Measurements from ENCODE around the gene HDAC9.

GRCh38 chr7:18859318-18859717, 363.8 kb downstream of the HDAC9 start:
- no peak for TF ChIP-seq ZNF8 (CRISPR knock-in tag; IDR thresholded peaks at IDR 0.05)
- no peak for TF ChIP-seq RARB (CRISPR knock-in tag; IDR thresholded peaks at IDR 0.05)
- TF ChIP-seq TOX (CRISPR knock-in tag; IDR thresholded peaks at IDR 0.05; ENCODE audit: borderline replicate concordance) = no peak
- no peak for TF ChIP-seq ZC3H10 (CRISPR knock-in tag; IDR thresholded peaks at IDR 0.05)
- no peak for TF ChIP-seq BACH2 (CRISPR knock-in tag; IDR thresholded peaks at IDR 0.05; ENCODE audit: borderline replicate concordance)
- TF ChIP-seq, protein P1, sequence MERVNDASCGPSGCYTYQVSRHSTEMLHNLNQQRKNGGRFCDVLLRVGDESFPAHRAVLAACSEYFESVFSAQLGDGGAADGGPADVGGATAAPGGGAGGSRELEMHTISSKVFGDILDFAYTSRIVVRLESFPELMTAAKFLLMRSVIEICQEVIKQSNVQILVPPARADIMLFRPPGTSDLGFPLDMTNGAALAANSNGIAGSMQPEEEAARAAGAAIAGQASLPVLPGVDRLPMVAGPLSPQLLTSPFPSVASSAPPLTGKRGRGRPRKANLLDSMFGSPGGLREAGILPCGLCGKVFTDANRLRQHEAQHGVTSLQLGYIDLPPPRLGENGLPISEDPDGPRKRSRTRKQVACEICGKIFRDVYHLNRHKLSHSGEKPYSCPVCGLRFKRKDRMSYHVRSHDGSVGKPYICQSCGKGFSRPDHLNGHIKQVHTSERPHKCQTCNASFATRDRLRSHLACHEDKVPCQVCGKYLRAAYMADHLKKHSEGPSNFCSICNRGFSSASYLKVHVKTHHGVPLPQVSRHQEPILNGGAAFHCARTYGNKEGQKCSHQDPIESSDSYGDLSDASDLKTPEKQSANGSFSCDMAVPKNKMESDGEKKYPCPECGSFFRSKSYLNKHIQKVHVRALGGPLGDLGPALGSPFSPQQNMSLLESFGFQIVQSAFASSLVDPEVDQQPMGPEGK (CRISPR knock-in tag; IDR thresholded peaks at IDR 0.05; ENCODE audit: borderline replicate concordance) = no peak

Measured in SK-N-SH treated with all-trans-retinoic acid at 6 μM for 48 hours (cell line).